GM19328 (cell line): Measurements from ENCODE around the gene LTN1.
"Not testable (repeated sequence)": the region's sequence is repeated elsewhere in the genome, so short reads cannot be mapped to it uniquely, and the experiment has no call there.

Source experiments
- ATAC-seq: cut with Tn5 transposase; IDR thresholded peaks from one replicate; pipeline ENCODE4 v1.9.1; 2021; ENCODE audit warnings: mild to moderate bottlenecking, moderate library complexity; ENCODE audit not compliant: unreplicated experiment

The LTN1 gene

DNA sequence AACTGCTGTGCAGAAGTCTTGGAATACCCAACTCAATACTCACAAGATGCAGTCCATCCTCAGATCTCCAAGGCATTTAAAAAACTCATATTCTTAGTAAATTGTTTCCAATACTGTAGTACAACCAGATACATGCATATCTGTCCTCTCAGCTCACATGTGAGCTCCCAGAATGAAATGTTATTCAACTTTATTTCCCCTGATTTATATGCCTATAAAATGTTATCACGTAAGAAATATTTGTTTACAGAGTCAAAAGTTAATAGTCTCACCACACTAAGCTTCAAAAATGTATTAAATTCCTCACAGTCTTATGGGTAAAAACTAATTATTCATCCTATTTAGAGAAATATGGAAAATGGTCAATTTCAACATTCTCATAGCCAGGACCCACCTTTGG, 56.6 kb downstream of the LTN1 start:
- ATAC-seq = no peak

- no peak for ATAC-seq
Measured at GRCh38 chr21:28932717-28933116, 60.0 kb downstream of the LTN1 start.

DNA sequence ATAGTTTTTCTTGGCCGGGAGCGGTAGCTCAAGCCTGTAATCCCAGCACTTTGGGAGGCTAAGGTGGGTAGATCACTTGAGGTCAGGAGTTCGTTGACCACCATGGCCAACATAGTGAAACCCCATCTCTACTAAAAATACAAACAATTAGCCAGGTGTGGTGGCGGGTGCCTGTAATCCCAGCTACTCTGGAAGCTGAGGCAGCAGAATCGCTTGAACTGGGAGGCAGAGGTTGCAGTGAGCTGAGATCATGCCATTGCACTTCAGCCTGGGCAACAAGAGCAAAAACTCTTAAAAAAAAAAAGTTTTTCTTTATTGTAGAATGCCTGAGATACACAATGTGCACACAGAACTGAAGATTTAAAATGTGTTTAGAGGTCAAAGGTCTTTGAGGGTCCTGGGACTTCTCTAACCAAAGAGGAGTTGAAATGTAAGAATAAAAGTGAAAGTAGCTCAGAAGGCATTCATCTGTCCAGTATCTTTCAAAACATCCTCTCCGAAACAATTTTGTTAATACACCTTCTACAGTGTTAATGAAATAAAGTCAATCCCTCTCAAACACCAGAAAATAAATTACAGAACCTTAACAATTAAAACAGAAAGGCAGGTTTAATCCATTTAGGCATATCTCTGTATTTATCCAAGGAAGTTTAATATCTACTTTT, 60.8 kb downstream of the LTN1 start:
- not testable (repeated sequence) for ATAC-seq

GRCh38 chr21:28928578-28929420, 63.9 kb downstream of the LTN1 start:
- no peak for ATAC-seq

GRCh38 chr21:28927130-28927529, 65.5 kb downstream of the LTN1 start:
- no peak for ATAC-seq

DNA sequence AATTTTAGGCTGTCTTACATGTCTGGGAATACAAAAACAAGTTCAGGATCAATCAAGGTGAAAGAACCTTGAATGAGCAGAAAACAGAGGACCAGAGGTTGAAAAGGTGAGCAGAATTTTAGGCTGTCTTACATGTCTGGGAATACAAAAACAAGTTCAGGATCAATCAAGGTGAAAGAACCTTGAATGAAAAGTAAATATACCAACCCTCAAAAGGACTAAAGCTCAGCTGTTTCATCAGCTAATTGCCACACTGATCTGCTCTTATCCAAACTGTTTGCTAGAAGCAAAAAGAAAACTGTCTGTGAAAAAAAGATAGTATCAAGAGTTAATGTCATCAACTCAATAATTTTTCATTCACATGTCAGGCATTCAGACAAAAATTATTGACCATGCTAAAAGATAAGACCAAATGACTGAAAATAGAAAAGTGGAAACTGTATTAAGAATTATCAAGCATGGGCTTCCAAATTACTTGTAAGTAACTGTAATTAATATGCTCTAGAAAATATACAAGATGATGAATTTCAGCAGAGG, 69.2 kb downstream of the LTN1 start:
- ATAC-seq = no peak

DNA sequence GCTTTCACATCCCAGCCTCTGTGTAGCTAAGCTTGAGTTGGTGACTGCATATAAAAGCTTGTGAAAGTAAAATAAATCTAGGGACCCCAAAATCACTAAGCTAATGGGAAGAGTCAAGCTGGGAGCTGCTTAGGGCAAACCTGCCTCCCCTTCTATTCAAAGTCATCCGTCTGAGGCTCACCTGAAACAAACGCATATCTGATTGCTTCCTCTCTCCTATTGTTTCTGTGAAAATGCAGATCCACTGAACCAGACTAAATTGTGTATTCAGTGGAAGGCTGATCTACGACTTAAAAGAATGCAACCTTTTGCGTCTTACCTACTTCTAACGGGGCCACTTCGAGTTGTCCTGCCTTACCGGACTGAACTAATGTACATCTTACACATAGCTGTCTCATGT, 70.3 kb downstream of the LTN1 start:
- no peak for ATAC-seq

DNA sequence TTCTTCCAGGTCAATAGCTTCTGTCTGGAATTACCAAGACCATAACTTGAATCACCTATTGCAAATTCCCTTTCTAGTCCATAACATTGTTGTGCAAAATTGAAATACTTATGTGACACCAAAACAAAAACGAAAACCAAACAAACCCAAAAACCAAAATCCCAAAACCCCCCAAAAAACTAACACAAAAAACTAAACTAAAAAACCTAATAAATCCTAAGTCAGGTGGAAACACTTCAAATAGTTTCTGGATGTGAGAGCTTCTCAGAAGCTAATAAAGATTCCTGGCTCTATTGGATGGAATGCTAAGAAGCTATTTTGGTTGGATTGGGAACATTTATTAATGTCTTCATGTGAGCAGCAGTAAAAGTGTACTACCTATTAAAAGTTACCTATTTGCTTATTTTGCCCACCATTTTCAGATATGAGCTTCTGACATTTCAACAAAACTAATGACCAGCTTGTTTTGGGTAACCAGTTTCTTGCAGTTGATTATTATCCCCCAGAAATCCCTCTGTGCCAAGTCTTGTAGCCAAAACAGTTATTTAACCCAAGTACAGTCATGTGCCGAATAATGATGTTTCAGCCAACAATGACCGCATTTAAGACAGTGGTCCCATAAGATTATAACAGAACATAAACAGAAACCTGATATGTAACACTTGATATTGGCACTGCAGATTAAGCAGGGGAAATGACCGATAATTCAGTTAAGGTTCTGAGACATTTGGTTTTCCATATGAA, 76.4 kb downstream of the LTN1 start:
- no peak for ATAC-seq

GRCh38 chr21:28913071-28913470, 79.6 kb downstream of the LTN1 start:
- ATAC-seq = no peak

GRCh38 chr21:28910280-28910887, 82.3 kb downstream of the LTN1 start:
- no peak for ATAC-seq

DNA sequence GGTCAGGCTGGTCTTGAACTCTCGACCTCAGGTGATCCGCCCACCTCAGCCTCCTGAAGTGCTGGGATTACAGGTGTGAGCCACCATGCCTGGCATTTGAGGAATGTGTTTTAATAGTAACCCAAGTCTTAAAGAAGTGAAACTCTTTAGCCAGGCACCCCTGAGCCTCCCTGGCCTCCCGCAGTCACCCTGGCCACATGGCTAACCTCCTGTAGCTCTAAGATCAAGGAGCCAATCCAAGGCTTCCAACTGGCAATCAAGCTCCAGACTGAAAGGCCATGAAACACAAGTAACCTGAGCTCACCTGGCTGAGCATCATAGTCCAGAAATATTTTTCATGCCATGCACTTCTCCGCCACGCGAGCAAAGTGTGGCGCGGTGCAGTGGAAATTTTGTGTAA, 84.3 kb downstream of the LTN1 start:
- ATAC-seq = no peak

DNA sequence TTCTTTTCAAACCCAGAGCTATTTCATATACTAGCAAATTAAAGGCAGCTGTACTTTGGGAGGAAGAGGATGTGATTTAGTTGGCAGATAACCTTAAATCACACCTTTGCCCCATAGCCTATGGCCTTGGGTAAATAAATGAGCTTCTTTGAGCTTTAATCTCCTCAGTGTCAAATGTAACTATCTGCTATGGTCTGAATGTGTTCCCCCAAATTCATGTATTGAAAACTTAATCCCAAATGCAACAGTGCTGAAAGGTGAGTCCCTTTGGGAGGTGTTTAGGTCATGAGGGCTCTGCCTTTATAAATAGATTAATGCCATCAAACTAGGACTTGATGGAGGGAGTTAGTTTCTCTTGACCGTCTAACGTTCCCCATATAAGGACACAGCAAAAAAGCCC, 85.8 kb downstream of the LTN1 start:
- no peak for ATAC-seq

DNA sequence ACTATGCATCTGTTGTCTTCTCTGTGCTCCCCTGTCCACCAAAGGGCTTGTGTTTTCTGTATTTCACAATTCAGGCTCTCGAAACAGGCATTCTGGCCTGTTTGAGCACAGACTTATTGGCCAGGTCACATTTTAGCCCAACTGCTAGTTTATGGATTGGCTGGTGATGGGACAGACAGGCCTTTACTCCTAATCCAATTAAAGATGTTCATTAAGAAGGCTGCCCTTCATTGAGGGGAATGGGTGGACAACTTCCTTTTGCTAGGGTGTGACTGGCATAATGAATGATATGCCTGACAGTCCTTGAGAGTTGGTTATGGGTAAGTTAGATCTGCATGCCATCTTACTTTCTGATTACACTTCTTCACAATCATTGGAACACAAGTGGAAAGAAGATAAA, 86.4 kb downstream of the LTN1 start:
- no peak for ATAC-seq

- ATAC-seq = no peak
Measured at GRCh38 chr21:28904961-28905435, 87.7 kb downstream of the LTN1 start.

DNA sequence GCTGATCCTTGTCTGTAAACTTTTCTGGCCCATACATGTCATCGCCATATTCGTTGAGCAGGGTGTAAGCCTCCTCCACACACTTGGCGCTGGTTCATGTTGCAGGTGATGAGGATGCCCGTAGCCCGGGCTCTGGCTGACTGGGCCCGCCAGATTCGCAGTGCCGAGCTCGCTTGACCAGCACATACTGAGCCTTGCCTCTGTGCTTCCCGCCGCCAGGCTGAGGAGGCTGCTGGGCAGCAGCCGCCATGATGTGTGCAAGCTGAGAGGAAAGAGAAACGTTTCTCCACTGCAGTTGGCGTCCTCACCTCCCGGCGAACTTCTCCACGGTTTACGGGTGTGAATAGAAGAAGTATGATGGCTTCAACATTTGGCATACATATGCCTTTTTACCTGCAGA, 89.2 kb downstream of the LTN1 start:
- ATAC-seq = no peak

GRCh38 chr21:28900481-28900880, 92.2 kb downstream of the LTN1 start:
- no peak for ATAC-seq

GRCh38 chr21:28899744-28900143, 92.9 kb downstream of the LTN1 start:
- no peak for ATAC-seq

- ATAC-seq = no peak
Measured at GRCh38 chr21:28899220-28899619, 93.5 kb downstream of the LTN1 start.

GRCh38 chr21:28893687-28894086, 99.0 kb downstream of the LTN1 start:
- no peak for ATAC-seq

DNA sequence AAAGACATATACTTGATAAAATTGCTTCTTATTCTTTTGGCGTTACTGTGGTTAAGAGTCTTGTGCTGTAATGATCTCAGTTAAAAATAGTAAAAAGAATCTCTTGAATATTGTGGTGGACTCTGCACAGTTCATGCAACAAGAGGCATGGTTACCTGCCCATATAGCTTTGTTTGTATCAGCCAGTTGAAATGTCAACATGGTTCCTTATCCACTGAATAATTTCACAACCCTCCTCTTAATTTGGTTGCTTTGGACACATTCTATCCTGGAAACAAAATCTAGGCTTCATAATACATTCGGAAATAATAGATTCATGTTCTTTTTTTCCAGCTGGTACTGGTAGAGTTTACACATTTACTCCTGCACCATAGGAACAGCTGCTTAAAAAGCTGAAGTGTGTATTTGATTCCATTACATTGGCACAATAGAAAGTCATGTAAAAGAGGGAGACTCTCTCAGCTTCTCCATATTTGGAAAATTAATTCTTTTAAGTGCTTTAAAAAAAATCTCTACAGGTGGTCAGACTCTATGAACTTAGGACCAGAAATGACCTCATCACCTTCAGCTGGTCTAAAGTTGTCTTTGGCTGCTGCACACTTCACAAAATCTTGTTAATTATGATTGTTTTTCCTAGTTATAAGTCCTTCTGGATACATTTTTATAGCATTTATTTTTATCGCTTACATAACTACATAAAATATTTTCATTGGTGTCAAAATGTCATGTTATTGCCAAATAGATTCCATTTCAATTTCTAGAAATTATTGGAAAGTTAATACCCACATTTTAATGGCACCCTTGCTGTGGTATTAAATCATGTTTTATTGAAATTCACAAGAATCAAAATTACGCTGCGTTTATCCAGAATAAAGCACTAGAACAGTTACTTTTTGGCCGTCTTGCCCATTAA, 100.2 kb downstream of the LTN1 start:
- no peak for ATAC-seq
